Small intestine (tissue), 7 donors: ENCODE measurements around the gene MPDU1. TPM values are rescaled to one million over a fixed set of nuclear protein-coding genes. Genes with fewer than 3 reads are reported as not detected.
"Not testable (repeated sequence)": the region's sequence is repeated elsewhere in the genome, so short reads cannot be mapped to it uniquely, and the experiment has no call there.

Experiments used
- DNase-seq, 2 donors: peaks; one replicate each; pipeline versions ENCODE4 v3.0.0 to v3.0.0-alpha.2; 2013
- FAIRE-seq: peaks from 2 replicates; lab custom pipeline; 2012; peaks lifted over from hg19 to GRCh38; lab: Jason Lieb, UNC
- H3K27ac ChIP-seq, 3 donors: one replicate each; pipeline ENCODE4 v1.5.1; 2013; ENCODE audit warnings: low read length in 2 of 3, mild to moderate bottlenecking in 2 of 3, control low read depth in 1 of 3, inconsistent platforms in 1 of 3, low read depth in 1 of 3, moderate library complexity in 1 of 3
- H3K27me3 ChIP-seq, 3 donors: one replicate each; pipeline ENCODE4 v1.6.1; 2013; ENCODE audit warnings: low read length in 3 of 3, inconsistent platforms in 1 of 3; ENCODE audit not compliant: control insufficient read depth in 3 of 3, insufficient read depth in 3 of 3
- H3K36me3 ChIP-seq, 3 donors: one replicate each; pipeline ENCODE4 v1.6.1; 2013; ENCODE audit warnings: low read length in 3 of 3, inconsistent platforms in 1 of 3, low read depth in 1 of 3, mild to moderate bottlenecking in 1 of 3, moderate library complexity in 1 of 3; ENCODE audit not compliant: control insufficient read depth in 3 of 3, insufficient read depth in 2 of 3
- H3K4me1 ChIP-seq, 3 donors: one replicate each; pipeline ENCODE4 v1.6.1; 2013; ENCODE audit warnings: low read length in 2 of 3, inconsistent platforms in 1 of 3, low read depth in 1 of 3, mild to moderate bottlenecking in 1 of 3, moderate library complexity in 1 of 3; ENCODE audit not compliant: control insufficient read depth in 3 of 3, insufficient read depth in 2 of 3
- H3K4me3 ChIP-seq, 3 donors: one replicate each; pipeline ENCODE4 v1.5.1; 2013; ENCODE audit warnings: low read length in 3 of 3, control low read depth in 1 of 3, inconsistent platforms in 1 of 3, low read depth in 1 of 3, mild to moderate bottlenecking in 1 of 3, moderate library complexity in 1 of 3
- H3K9me3 ChIP-seq, 2 donors: one replicate each; pipeline ENCODE4 v1.6.1; 2013; ENCODE audit warnings: low read depth in 1 of 2, low read length in 1 of 2; ENCODE audit not compliant: control insufficient read depth in 2 of 2, insufficient read depth in 1 of 2
- WGBS, 3 donors: extraction: QIAGEN DNeasy Blood & Tissue Kit; methylation state at CpG; one replicate each; pipeline ENCODE4 v1.1.7; 2013; 5-methylcytosine and 5-hydroxymethylcytosine counted together
- polyA plus RNA-seq, 4 donors: library from polyadenylated mRNA; stranded (reverse) in 3 of 4; unstranded in 1 of 4; fragments of 200-250 nt in 3 of 4; fragments of 120-200 nt in 1 of 4; gene quantifications; one replicate each; pipeline versions ENCODE4 v1.2.1 to v1.2.3, GENCODE V29; 2013
- donor health status: healthy with polysubstance abuse.
- donor health status: control.
- donor health status: control.
- donor health status: Bipolar disorder and iron deficiency.
- donor health status: healthy.

MPDU1 gene
- polyA plus RNA-seq, 4 donors = 69.7 to 126 (median 96.4) TPM

- peaks cover 0 to 29% (median 2%) of the 10 kb centered on the region in 3 donors for H3K4me1 ChIP-seq
- peak overlapping the region in 1 of 3 donors; percentile 97 for H3K4me3 ChIP-seq
- WGBS, 3 donors = 44 to 77% (median 61%) methylated on average over 16 of the region's 16 CpGs
- not testable (repeated sequence) for H3K9me3 ChIP-seq, FAIRE-seq, H3K27me3 ChIP-seq
- DNase-seq = peak; percentile 72 to 91
- peaks cover 0 to 25% (median 0%) of the 10 kb centered on the region in 3 donors for H3K36me3 ChIP-seq
- peak overlapping the region; percentile 59 to 99 (median 95) for H3K27ac ChIP-seq
These were observed 42.1 kb downstream of the MPDU1 start for GRCh38 chr17:7625749-7626148.

- H3K36me3 ChIP-seq = peaks cover 0 to 25% (median 0%) of the 10 kb centered on the region in 3 donors
- no peaks in the 10 kb centered on the region for H3K27me3 ChIP-seq
- H3K9me3 ChIP-seq = no peaks in the 10 kb centered on the region
- DNase-seq (peak in 1 of 2 donors; percentile 35), FAIRE-seq (no peak)
- peak overlapping the region in 2 of 3 donors; percentile 97 for H3K4me3 ChIP-seq
- 68 to 80% (median 69%) methylated on average over 7 of the region's 7 CpGs for WGBS, 3 donors
- H3K4me1 ChIP-seq = peaks cover 0 to 34% (median 5%) of the 10 kb centered on the region in 3 donors
- peak overlapping the region; percentile 59 to 99 (median 95) for H3K27ac ChIP-seq
These were observed 42.7 kb downstream of the MPDU1 start for GRCh38 chr17:7626307-7626706.

GRCh38 chr17:7626956-7627249 lies 43.3 kb downstream of the MPDU1 start:
- peak overlapping the region; percentile 95 to 99 (median 95) for H3K27ac ChIP-seq
- H3K4me1 ChIP-seq = peaks cover 0 to 40% (median 6%) of the 10 kb centered on the region in 3 donors
- H3K4me3 ChIP-seq = peak overlapping the region; percentile 95 to 97 (median 97)
- FAIRE-seq (no peak), DNase-seq (no peak)
- H3K36me3 ChIP-seq = peaks cover 0 to 25% (median 0%) of the 10 kb centered on the region in 3 donors
- H3K9me3 ChIP-seq = no peaks in the 10 kb centered on the region
- H3K27me3 ChIP-seq = no peaks in the 10 kb centered on the region
- 6 to 21% (median 19%) methylated on average over 6 of the region's 6 CpGs for WGBS, 3 donors

GRCh38 chr17:7627250-7628121 lies 43.8 kb downstream of the MPDU1 start, which contains the start of gene SAT2:
SAT2 (minus strand) TSS chr17:7627821; CDS start chr17:7627635, 186 bp downstream.
- FAIRE-seq = no peak

GRCh38 chr17:7629939-7630571 lies 46.4 kb downstream of the MPDU1 start, which contains the start of gene SHBG:
SHBG (plus strand) TSS chr17:7630135; CDS start chr17:7630173, 38 bp downstream.
- H3K4me1 ChIP-seq = peaks cover 0 to 45% (median 6%) of the 10 kb centered on the region in 3 donors
- no peak within 1 kb of the TSS for H3K4me3 ChIP-seq
- no peaks in the 10 kb centered on the region for H3K27me3 ChIP-seq
- peak within 1 kb of the TSS in 2 of 3 donors; percentile 45 to 76 for H3K27ac ChIP-seq
- no peaks in the 10 kb centered on the region for H3K9me3 ChIP-seq
- peak; percentile 47 to 77 for DNase-seq
- peaks cover 0 to 20% (median 0%) of the 10 kb centered on the region in 3 donors for H3K36me3 ChIP-seq
- WGBS, 3 donors = 31 to 65% (median 56%) methylated on average over 13 of the region's 13 CpGs
- no peak for FAIRE-seq

More at GRCh38 chr17:7627250-7628121, 43.8 kb downstream of the MPDU1 start, which contains the start of gene SAT2:
- Histone ChIP-seq H3K27ac (peak within 1 kb of the TSS; percentile 95 to 99 (median 95)), H3K4me3 (peak within 1 kb of the TSS; percentile 95 to 97 (median 97)), H3K27me3 (no peaks in the 10 kb centered on the region), H3K9me3 (no peaks in the 10 kb centered on the region), H3K4me1 (peaks cover 0 to 45% (median 6%) of the 10 kb centered on the region in 3 donors), H3K36me3 (peaks cover 0 to 25% (median 0%) of the 10 kb centered on the region in 3 donors)
- WGBS, 3 donors = 0 to 1% (median 0%) methylated on average over 38 to 54 of the region's 54 CpGs
- DNase-seq = peak; percentile 97

- FAIRE-seq = no peak
- WGBS, 3 donors = 28 to 58% (median 49%) methylated on average over 11 of the region's 11 CpGs
- peak in 1 of 2 donors; percentile 25 for DNase-seq
- Histone ChIP-seq H3K27me3 (peaks cover 0 to 3% (median 0%) of the 10 kb centered on the region in 3 donors), H3K4me3 (no peak overlapping the region), H3K4me1 (peaks cover 0 to 44% (median 6%) of the 10 kb centered on the region in 3 donors), H3K36me3 (peaks cover 0 to 4% (median 0%) of the 10 kb centered on the region in 3 donors), H3K9me3 (no peaks in the 10 kb centered on the region), H3K27ac (no peak overlapping the region)
These were observed 48.0 kb downstream of the MPDU1 start for GRCh38 chr17:7631398-7632380.

- H3K36me3 ChIP-seq = no peaks in the 10 kb centered on the region
- 43 to 52% (median 46%) methylated on average over 6 of the region's 6 CpGs for WGBS, 3 donors
- no peak overlapping the region for H3K4me3 ChIP-seq
- FAIRE-seq (no peak), DNase-seq (no peak)
- H3K27ac ChIP-seq = no peak overlapping the region
- H3K27me3 ChIP-seq = peaks cover 0 to 3% (median 0%) of the 10 kb centered on the region in 3 donors
- peaks cover 0 to 42% (median 6%) of the 10 kb centered on the region in 3 donors for H3K4me1 ChIP-seq
- no peaks in the 10 kb centered on the region for H3K9me3 ChIP-seq
These were observed 48.8 kb downstream of the MPDU1 start for GRCh38 chr17:7632492-7632894.
